Upper lobe of left lung (tissue), 4 donors: Measurements from ENCODE around the gene DAPK1.

Source experiments
- CTCF ChIP-seq, 6 experiments: fragments of 450-650 bp in 4 of 6; fragments of 200-600 bp in 2 of 6; sonication (generic) in 2 of 6; IDR thresholded peaks; one replicate each; pipeline ENCODE4 v1.5.1; 2016 to 2019; ENCODE audit warnings: antibody characterized with exemption in 6 of 6
- EP300 ChIP-seq, 4 donors: sonication (generic); formaldehyde crosslinking; IDR thresholded peaks; one replicate each; pipeline ENCODE4 v1.5.1; 2017; ENCODE audit warnings: antibody characterized with exemption in 4 of 4, control low read depth in 2 of 4
- POLR2A ChIP-seq, 4 donors: fragments of 450-650 bp; IDR thresholded peaks; one replicate each; pipeline ENCODE4 v1.5.1; 2016 to 2017; ENCODE audit warnings: antibody characterized with exemption in 4 of 4, mild to moderate bottlenecking in 2 of 4
- POLR2AphosphoS5 ChIP-seq, 2 donors: sonication (generic); formaldehyde crosslinking; IDR thresholded peaks; one replicate each; pipeline ENCODE4 v1.5.1; 2017; ENCODE audit warnings: antibody characterized with exemption in 2 of 2

DNA sequence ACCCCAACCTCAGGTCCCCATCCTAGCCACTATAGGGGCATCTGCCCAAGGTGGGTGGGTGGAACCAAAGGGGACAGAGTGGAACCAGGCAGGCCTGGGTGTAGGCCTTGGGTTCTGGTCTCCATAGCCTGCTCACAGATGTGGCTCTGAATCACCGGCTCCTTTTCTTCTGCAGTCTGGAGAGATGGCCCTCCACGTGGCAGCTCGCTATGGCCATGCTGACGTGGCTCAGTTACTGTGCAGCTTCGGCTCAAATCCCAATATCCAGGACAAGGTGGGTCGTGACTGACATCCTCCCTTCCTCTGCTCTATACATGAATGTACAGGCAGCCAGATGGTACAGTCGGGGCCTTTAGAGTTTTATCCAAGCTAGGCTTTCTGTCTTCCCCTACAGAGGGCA lies 150.9 kb downstream of the DAPK1 start:
- TF ChIP-seq POLR2AphosphoS5 (IDR thresholded peaks at IDR 0.05) (no peak), CTCF (IDR thresholded peaks at IDR 0.05) (no peak), POLR2A (IDR thresholded peaks at IDR 0.05) (no peak), EP300 (IDR thresholded peaks at IDR 0.05) (no peak)
